Cardiac muscle cell (in vitro differentiated cells and primary cell): Measurements from ENCODE around the gene ZNF697. TPM values are rescaled to one million over a fixed set of nuclear protein-coding genes. Genes with fewer than 3 reads are reported as not detected.

Experiments
- DNase-seq, 2 donors: peaks; one replicate each; pipeline versions ENCODE4 v3.0.0 to v3.0.0-alpha.2; 2010 to 2017; ENCODE audit warnings: low read depth in 1 of 2, low spot score in 1 of 2
- H3K27ac ChIP-seq: fragments of 200-600 bp; sonication (generic); 2 replicates; pipeline ENCODE4 v1.5.1; 2016
- H3K27me3 ChIP-seq: fragments of 200-600 bp; sonication (generic); 2 replicates; pipeline ENCODE4 v1.6.0; 2016; ENCODE audit warnings: control low read depth
- H3K36me3 ChIP-seq: fragments of 200-600 bp; sonication (generic); 2 replicates; pipeline ENCODE4 v1.5.1; 2016; ENCODE audit warnings: control low read depth
- H3K4me1 ChIP-seq: fragments of 200-600 bp; sonication (generic); 2 replicates; pipeline ENCODE4 v1.8.1; 2017; ENCODE audit warnings: low read depth, mild to moderate bottlenecking, mixed run types
- H3K4me3 ChIP-seq: fragments of 200-600 bp; sonication (generic); 2 replicates; pipeline ENCODE4 v1.5.1; 2016; ENCODE audit warnings: mild to moderate bottlenecking
- H3K9me3 ChIP-seq: fragments of 200-600 bp; sonication (generic); 2 replicates; pipeline ENCODE4 v1.5.1; 2017; ENCODE audit warnings: low read depth, mild to moderate bottlenecking, control low read depth
- CTCF ChIP-seq: IDR thresholded peaks from 2 replicates; pipeline ENCODE4 v1.5.1; 2012; ENCODE audit warnings: low read depth, mild to moderate bottlenecking, low read length
- polyA plus RNA-seq: library from polyadenylated mRNA; unstranded; fragments of >200 nt; fragmentation: Nextera tagmentation; extraction: Ambion mirVana; gene quantifications from 2 replicates; pipeline ENCODE4 v1.2.1, GENCODE V29; 2016
- total RNA-seq: library from RNA; depleted of rRNA; stranded (reverse); fragments of >200 nt; gene quantifications from 2 replicates; pipeline ENCODE4 v1.2.3, GENCODE V29; 2016

The ZNF697 gene
- total and polyA plus RNA-seq, 2 experiments from 2014 or later: 1.1 to 8.1 TPM

- Histone ChIP-seq H3K27me3 (no peaks in the 10 kb centered on the region), H3K9me3 (no peaks in the 10 kb centered on the region), H3K27ac (no peak overlapping the region), H3K4me1 (peaks cover 13% of the 10 kb centered on the region), H3K4me3 (no peak overlapping the region), H3K36me3 (no peaks in the 10 kb centered on the region)
- peak in 1 of 2 donors; percentile 79 for DNase-seq
- no peak for TF ChIP-seq CTCF
Observed at GRCh38 chr1:119673171-119673940, 25.3 kb upstream of the ZNF697 start.

- no peak for TF ChIP-seq CTCF
- DNase-seq: no peak
- Histone ChIP-seq H3K27ac (no peak overlapping the region), H3K4me1 (peaks cover 13% of the 10 kb centered on the region), H3K9me3 (no peaks in the 10 kb centered on the region), H3K27me3 (no peaks in the 10 kb centered on the region), H3K4me3 (no peak overlapping the region), H3K36me3 (no peaks in the 10 kb centered on the region)
Observed at GRCh38 chr1:119670898-119671297, 22.8 kb upstream of the ZNF697 start.

- Histone ChIP-seq H3K9me3 (no peaks in the 10 kb centered on the region), H3K4me3 (no peak overlapping the region), H3K36me3 (no peaks in the 10 kb centered on the region), H3K4me1 (no peaks in the 10 kb centered on the region), H3K27me3 (no peaks in the 10 kb centered on the region), H3K27ac (no peak overlapping the region)
- no peak for TF ChIP-seq CTCF
- DNase-seq: no peak
Observed at GRCh38 chr1:119667173-119667572, 19.1 kb upstream of the ZNF697 start.

GRCh38 chr1:119664067-119664466 is 16.0 kb upstream of the ZNF697 start:
- no peak for TF ChIP-seq CTCF
- H3K4me1 ChIP-seq: no peaks in the 10 kb centered on the region
- H3K4me3 ChIP-seq: no peak overlapping the region
- H3K9me3 ChIP-seq: no peaks in the 10 kb centered on the region
- no peak overlapping the region for H3K27ac ChIP-seq
- no peaks in the 10 kb centered on the region for H3K27me3 ChIP-seq
- no peaks in the 10 kb centered on the region for H3K36me3 ChIP-seq
- DNase-seq: no peak

GRCh38 chr1:119662034-119662437 is 14.0 kb upstream of the ZNF697 start:
- no peak for DNase-seq
- H3K27me3 ChIP-seq: no peaks in the 10 kb centered on the region
- H3K4me3 ChIP-seq: no peak overlapping the region
- H3K27ac ChIP-seq: no peak overlapping the region
- no peaks in the 10 kb centered on the region for H3K36me3 ChIP-seq
- H3K4me1 ChIP-seq: no peaks in the 10 kb centered on the region
- no peaks in the 10 kb centered on the region for H3K9me3 ChIP-seq
- TF ChIP-seq CTCF: no peak
